HK-2 (cell line): ENCODE measurements around the gene HAGHL.
A peak's percentile ranks its signal among the peaks of the same experiment; 100 is the strongest.
"Not testable (repeated sequence)": the region's sequence is repeated elsewhere in the genome, so short reads cannot be mapped to it uniquely, and the experiment has no call there.

Source experiments
- DNase-seq: peaks from one replicate; pipeline ENCODE4 v3.0.0-alpha.2; 2018; ENCODE audit not compliant: unreplicated experiment

HAGHL gene

DNA sequence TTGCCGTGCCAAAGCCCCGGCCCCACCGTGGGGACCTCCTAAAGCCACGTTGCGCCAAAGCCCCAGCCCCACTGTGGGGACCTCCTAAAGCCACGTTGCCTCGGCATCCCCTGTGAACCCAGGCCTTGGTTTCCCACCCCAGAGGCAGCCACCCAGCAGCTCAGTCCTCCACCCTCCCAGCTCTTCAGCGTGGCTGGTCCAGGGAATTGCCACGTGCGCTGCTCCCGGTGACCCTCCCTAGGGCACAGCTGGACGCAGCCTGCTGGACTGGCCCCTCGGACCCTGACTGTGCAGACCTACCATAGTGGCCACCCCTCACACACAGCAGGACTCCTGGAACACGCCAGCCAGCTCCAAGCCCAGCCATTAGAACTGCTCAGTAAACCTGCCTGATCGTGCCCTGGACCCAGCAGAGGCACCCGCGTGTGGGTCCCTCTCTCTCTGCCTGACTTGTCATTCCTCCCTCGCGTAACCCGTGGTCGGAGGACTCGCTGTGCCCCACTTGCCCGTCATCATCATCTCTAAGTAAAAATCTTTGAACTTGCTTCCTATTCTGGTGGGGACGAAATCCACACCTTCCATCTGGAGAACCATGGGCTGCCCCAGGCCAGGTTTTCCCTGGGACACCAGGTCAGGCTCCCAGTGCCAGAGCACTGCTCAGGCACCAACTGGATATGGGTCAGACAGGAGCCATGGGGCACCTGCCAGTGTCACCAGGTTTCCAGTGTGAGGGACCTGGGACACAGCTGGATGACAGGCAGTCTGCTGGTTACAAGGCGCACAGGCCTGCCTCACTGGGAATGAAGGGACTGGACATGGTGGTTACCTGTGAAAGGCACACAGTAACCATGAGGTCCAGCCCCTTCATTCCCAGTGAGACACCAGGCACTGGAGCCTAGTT, 8.3 kb downstream of the HAGHL start:
- DNase-seq, result no peak

DNA sequence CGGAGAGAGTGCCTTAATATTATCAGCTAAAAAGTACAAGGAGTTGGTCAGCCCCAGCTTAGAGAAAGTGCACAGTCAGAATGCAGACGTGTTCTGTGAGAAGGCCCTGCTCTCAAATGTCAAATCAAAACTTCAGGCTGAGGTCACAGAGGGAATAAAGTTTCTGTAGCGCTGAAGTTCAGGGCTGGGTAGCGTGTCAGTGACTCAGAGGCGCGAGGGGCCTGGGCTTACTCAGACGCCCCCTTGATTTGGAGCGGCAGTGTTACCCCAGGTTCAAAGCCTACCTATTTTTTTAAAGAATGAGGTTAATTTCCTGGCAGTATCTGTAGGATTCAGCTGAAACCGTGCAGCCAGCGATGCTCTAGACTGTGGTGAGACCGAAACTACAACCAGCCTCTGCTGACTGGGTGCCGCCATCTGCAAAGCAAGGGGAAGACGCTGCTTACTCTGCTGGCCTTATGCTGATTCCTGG, 9.1 kb downstream of the HAGHL start:
- DNase-seq, result no peak

DNA sequence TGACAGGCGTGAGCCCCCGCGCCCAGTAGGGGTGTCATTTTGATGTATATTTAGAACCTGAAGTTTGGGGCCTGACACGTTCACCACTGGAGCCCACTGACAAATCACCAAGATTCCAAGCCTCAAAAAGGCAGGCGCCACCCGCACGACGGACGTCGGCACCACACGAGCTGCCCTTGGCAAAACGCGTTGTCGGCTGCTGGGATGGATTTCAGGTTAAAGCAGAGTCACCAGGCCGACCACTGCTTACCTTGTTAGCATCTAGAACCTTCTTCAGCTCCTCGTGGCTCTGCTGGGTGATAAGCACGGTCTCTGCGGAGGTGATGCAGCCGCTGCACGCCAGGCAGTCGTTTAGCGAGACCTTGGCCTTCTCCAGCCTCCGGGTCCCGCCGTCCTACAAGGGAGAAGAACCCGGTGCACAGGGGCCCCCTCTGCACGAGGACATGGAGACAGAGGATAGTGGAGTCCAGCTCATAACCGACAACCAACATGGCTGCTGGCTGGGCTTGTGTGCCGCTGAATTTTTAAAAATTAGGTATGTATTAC, 10.1 kb downstream of the HAGHL start:
- no peak for DNase-seq

DNA sequence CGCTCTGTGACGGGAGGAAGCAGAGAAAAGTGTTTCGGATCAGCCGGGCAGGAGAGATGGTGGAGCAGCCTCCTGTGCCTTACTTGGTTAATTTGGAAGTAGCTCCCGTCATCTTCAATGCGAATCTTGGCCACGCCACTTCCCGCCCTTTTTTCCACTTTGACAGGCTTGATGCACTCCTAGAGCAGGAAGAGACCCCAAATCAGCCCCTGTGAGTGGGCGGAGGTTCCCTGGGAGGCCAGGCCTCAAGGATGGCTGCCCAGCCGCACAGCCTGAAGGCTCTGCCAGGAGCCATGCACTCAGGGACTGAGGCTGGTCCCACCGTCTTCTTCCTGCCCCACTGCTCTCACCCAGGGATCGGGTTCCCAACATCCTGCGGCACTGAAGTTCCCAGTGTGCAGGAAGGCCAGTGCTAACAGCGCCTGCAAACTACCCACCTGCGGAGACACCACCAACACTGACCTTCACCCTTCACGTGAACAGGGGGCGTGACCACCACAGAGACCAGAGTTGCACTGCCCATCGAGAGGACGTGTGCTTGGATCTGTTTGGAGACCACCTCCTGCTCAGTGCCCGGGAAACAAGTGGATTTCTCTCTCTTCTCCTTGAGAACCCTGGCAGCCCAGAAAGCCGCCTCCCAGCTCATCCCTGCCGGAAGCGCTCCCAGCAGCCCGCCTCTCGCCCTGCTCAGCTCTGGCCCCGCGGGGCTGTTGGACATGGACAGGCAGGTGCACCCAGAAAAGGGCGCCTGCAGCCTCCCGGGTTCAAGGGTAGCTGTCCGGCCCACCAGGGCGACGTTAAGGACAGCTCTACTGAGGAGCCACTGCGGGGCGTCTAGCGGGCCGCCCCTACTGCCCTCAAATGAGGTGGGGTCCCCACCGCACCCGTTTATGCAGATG, 12.9 kb downstream of the HAGHL start:
- no peak for DNase-seq

DNA sequence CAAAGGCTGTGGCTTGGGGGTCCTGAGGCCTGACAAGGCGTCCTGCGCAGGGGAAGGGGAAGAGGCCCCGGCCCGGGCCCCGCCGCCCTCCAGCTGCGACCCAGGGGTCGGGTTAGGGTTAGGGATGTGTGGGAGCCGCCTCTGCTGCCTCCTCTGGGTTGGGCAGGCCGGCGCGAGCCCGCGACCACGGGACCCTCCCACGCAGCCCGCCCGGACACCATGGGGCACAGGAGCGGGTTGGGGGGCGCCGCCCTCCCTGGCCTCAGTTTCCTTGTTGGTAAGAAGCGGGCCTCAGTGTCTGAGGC, 13.5 kb downstream of the HAGHL start:
- DNase-seq, result no peak

DNA sequence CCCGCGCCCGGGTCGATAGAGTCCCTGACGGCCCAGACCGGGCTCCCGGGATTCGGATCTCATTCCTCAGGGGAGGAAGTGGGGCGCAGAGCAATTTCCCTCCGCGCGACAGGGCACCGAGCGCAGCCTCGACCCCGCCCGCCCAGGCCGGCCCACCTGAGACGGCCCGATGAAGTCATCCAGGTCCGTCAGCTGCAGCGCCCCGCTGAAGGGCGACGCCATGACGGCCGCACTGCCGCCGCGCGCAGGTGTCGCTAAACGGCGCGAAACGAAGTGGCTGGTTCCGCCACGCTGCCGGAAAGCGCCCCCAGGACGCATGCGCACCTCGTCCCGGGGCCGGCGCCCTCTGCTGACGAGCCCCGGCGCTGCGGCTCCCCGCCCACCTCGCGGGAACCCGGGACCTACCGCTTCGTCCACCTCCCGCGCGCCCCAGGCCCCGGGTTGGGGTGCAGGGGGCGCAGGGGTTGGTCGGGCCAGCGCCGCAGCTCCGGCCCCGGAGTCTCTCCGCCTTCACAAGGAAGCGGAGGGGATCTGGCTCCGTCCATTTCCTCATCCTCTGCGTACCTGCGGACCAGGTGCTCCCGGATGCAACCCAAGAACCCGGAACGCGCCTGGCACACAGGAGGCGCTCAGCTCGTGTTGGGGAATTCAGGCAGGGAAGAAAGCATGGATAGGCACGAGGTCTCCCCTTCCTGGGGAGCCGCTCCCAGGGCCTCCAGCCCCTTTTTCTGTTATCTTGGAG, 14.0 kb downstream of the HAGHL start, which contains the start of gene CIAO3:
TSS of gene CIAO3 (minus strand) at position 234 of the 742 bp plus-strand sequence. CDS start at position 222, 12 bp downstream.
- peak; percentile 87 for DNase-seq

DNA sequence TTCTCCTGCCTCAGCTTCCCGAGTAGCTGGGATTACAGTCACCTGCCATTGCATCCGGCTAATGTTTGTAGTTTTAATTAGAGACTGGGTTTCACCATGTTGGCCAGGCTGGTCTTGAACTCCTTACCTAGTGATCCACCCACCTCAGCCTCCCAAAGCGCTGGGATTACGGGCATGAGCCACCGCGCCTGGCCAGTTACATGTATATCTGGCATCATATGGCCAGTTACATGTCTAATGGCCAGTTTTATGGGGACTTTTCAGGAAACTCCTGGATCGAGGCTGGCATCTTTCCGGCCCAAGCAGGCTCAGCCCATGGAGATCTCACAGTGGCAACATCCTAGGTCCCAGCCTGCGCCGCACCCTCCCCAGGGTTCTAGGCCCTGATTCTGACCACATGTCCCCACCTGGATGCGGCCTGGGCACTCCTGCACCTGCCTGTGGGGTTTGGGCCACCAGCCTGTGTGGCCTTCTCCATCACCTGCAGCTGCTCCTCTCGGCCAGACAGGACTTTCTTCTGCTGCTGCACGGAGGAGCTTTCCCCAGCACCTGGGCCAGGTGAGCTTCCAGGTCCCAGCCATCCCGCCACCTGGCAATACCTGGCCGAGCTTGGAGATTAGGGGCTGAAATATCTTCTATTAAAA, 15.2 kb downstream of the HAGHL start:
- no peak for DNase-seq

DNA sequence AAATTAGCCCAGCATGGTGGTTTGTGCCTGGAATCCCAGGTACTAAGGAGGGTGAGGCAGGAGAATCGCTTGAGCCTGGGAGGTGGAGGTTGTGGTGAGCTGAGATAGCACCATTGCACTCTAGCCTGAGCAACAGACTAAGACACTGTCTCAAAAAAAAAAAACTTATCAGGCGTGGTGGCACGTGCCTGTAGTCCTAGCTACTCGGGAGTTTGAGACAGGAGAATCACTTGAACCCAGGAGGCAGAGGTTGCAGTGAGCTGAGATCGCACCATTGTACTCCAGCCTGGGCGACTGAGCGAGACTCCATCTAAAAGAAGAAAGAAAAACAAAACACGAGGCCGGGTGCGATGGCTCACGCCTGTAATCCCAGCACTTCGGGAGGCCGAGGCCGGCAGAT, 16.0 kb downstream of the HAGHL start:
- not testable (repeated sequence) for DNase-seq

DNA sequence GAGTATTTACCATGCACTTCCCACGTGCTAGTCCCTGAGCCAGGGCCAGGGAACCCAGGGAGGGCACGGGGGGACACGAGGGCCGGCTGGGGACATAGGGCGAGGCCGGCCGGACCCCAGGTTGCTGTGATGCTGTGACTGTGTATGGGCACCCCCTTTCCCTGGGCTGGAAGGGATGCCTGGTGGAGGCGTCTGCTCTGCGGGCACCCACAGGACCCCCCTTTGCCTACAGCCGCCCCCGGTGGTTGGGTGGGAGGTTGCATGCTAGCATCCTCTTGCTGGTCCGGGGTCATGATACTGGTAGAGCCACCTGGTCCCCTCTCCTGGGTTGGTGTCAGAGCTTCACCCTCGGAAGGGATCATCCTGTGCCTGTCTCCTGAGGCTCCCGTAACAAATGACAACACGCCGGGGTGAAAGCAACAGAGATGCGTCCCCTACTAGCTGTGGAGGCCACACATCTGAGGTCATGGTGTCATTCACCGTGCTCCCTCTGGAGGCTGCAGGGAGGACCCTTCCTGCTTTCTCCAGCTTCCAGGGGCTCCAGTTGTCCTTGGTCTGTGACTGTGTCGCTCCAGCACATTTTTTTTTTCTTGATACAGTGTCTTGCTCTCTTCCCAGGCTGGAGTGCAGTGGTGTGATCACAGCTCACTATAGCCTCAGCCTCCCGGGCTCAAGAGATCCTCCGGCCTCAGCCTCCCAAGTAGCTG, 17.0 kb downstream of the HAGHL start:
- DNase-seq, result no peak

DNA sequence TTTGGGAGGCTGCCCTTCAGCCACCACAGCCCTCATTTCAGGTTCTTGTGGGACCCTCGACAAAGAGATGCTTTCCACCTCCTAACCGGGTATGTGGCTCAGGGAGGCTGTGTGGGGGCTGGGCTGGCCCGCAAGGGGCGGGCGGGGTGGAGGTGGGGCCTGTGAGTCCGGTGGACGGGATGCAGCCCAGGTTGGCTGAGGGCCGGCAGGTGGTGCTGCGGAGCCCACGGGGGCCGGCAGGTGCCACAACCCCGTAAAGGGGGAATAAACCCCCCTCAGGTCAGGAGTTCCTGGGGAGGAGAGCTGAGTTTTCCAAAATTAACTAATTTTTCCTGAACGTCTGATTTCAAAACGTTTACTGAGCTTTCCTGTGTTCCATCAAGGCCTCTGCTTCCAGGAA, 18.8 kb downstream of the HAGHL start:
- DNase-seq, result no peak

DNA sequence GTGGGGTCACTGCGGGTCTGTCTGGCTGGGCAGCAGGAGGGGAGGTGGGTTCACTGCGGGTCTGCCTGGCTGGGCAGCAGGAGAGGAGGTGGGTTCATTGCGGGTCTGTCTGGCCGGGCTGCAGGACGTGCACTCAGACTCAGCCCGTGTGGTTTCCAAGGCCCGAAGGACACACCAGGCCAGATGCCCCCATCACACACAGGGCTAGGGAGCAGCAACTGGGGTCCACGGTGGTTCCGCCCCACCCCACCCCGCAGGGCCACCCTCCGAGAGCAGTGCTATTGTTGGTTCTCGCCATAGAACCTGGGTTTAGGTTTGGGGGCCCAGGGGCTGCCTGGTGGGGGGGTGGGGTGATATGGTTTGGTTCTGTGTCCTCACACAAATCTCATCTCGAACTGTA, 19.7 kb downstream of the HAGHL start:
- no peak for DNase-seq

DNA sequence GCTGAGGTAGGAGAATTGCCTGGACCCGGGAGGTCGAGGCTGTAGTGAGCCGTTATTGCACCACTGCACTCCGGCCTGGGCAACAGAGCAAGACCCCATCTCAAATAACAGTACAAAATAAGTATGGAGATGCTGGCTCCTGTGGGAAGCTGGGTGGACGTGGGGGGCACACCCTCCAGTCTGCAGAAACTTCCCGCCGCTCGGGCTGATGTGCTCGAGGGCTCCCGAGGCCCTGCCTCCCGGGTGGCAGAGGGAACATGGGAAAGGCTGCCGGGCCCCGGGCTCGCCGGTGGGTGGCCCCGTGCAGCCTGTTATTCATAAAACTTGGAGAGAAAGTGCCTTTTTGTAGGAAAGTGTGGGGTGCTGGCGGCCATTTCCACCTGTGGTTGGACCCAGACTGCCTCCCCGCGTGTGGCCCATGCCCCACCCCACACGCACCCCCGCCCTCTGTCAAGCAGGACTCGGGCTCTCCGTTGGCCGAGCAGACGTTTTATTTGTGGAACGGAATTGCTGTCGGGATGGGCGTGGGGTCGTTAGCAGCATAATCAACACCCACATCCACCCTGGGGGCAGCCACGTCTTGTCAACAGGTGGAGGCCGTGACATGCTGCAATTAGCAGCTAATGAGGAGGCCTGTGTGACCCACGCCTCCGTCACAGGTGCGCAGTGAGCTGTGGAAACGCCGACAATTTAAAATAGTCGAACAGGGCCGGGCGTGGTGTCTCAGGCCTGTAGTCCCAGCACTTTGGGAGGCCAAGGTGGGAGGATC, 21.3 kb downstream of the HAGHL start:
- no peak for DNase-seq

DNA sequence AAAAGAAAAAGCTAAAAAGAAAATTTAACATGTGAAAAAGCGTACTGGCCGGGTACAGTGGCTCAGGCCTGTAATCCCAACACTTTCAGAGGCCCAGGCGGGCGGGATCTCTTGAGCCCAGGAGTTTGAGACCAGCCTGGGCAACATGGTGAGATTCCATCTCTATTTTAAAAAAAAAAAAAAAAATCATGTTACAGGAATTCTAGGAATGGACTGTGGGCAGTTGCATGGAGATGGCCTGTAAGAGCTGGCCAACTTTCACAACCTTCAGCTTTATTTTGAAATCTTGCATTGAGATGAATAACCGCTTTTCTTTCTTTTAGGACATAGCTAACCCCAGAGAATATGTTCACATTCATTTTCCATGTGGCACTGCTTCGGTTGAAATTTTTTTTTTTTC, 22.1 kb downstream of the HAGHL start:
- no peak for DNase-seq

DNA sequence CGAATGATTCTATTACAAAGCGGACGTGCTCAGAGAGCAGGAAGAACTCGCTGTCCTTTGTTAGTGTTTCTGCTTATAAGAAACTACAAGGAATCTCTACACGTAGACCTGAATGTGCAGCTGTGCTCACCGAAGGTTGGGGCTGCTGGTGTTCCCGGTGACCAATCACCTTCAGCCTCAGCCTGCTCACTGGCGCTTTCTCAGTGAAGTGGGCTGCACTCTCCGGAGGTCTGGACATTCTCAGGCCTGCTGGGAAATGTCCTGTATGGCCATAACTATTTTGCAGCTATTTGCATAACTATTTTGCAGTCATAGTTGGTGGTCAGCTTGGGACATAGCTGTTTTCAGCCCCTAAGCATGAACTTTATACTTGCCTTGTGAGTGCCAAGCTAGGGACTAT, 23.6 kb downstream of the HAGHL start:
- DNase-seq, result no peak

DNA sequence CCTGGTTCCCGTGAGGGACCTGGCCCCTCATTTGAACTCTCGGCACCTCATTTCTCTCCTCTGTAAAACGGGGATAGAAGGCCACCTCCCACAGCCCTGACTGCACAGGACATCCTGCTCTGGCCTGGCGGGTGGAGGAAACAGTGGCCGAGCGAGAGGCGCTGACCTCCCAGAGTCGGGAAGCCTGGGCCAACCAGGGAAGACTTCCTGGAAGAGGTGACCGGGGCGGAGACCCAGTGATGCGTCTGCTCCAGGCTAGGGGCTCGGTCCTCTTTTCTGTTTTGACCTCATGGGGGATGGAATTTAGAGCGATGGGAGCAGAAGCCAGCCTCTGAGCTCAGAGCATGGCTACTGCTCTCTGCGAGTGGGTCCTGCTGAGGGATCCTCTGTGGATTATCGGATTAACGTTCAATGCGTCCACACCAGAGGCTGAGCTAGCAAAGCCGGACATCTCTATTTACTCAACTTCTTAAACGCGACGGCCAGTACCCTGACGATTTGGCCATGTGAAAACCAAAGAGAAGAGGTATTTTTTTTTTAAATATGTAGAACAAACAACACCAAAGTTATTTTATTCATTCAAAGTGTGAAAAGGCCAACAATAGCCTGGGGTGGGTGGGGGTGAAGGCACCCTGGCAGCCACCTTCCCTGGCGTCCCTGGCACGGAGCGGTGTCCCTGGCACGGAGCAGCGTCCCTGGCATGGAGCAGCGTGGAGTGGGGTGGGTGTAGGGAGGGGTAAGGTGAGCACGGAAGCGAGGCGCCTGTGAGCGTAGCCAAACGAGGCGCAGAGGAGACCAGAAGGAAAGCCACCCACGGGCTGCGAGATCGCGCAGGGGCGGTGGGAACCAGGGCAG, 24.5 kb downstream of the HAGHL start:
- DNase-seq, result no peak

DNA sequence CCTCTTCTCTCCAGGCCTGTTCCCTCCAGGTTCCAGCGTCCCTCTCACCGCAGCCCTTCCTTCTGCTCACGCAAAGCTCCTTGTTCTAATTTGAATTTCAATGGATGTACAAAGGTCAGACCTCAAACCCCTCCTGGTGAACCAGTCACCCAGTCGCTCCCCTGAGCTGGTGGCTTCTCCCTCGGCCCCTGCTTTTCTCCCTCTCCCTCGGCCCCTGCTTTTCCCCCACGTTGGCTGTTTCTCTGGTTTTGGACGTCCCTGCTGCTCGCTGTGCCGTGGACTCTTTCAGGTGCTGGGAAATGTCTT, 25.1 kb downstream of the HAGHL start:
- DNase-seq, result no peak

DNA sequence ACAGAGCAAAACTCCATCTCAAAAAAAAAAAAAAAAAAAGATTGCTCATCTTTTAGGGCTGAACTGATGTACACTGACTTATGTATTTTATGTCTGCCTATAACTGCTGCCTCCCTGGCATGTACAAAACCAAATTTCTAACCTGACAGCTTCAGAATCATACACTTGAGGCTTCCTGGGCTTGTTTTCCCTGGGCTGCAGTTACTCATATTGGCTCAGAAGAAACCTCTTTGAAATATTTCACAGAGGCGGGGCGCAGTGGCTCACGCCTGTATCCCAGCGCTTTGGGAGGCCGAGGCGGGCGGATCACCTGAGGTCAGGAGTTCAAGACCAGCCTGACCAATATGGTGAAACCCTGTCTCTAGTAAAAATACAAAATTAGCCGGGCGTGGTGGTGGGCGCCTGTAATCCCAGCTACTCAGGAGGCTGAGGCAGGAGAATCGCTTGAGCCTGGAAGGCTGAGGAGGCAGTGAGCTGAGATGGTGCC, 27.3 kb downstream of the HAGHL start:
- not testable (repeated sequence) for DNase-seq

DNA sequence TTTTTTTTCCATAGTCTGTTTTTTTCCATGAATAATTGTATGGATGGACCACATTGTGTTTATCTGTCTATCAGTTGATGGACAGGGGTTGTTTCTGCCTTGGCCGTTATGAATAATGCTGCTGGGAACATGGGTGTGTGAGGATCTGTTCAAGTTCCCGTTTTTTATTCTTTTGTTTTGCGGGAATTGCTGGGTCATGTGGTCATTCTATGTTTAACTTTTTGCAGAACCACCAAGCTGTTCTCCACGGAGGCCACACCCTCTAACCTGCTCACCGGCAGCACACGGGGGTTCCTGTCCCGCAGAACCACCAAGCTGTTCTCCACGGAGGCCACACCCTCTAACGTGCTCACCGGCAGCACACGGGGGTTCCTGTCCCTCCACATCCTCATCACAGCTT, 27.8 kb downstream of the HAGHL start:
- DNase-seq, result no peak

DNA sequence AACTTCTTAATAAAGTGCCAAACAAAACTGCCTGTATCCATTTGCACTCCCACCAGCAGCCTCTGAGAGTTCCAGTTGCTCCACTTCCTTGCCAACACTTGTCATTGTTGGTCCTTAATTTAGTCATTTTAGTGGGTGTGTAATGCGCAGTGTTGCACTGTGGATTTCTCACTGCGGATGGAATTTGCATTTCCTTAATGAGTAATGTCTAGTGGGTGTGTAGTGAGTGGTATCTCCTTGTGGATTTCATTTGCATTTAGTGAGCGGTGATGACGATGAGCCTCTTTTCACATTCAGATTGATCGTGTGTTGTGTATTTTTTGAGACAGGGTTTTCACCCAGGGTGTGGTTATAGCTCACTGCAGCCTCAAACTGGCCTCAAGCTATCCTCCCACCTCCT, 29.5 kb downstream of the HAGHL start:
- no peak for DNase-seq
